HG03442 (cell line): Measurements from ENCODE around the gene IRAK1BP1.
A peak's percentile ranks its signal among the peaks of the same experiment; 100 is the strongest.
"Not testable (repeated sequence)": the region's sequence is repeated elsewhere in the genome, so short reads cannot be mapped to it uniquely, and the experiment has no call there.

Source experiments
- ATAC-seq: cut with Tn5 transposase; IDR thresholded peaks from one replicate; pipeline ENCODE4 v1.9.1; 2021; ENCODE audit warnings: mild to moderate bottlenecking, moderate library complexity; ENCODE audit not compliant: unreplicated experiment

IRAK1BP1 gene

DNA sequence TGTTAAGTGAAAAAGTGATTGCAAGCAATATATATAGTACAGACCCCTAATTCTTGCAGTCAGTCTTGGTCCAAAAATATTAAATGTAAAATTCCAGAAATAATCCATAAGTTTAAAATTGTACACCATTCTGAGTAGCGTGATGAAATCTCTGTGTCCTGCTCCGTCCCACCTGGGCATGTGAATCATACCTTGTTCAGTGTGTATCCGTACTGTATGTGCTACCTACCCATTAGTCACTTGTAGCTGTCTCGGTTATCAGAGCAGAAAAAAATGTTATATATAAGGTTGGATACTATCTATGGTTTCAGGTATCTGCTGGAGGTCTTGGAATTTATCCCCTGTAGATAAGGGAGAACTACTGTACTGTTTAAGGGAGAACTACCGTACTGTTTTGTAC, 16.3 kb downstream of the IRAK1BP1 start:
- ATAC-seq, result no peak

DNA sequence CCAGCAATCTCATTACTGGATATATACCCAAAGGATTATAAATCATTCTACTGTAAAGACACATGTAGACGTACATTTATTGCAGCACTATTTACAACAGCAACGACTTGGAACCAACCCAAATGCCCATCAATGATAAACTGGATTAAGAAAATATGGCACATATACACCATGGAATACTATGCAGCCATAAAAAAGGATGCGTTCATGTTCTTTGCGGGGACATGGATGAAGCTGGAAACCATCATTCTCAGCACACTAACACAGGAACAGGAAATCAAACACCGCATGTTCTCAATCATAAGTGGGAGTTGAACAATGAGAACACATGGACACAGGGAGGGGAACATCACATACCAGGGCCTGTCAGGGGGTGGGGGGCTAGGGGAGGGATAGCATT, 22.6 kb downstream of the IRAK1BP1 start:
- ATAC-seq, result not testable (repeated sequence)

DNA sequence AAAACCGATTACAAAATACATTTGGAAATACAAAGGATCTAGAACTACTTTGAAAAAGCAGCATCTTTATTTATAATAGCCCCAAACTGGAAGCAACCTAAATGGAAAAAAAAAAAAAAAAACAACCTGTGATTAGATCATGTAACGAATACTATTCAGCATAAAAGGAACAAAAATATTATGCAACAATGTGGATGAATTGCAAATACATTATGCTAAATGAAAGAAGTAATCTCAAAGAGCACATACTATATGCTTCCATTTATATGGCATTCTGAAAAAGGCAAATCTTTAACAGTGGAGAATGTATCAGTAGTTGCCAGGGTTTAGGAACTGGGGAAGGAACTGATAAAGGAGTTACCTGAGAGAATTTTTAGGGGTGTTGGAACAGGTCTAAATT, 28.9 kb downstream of the IRAK1BP1 start:
- ATAC-seq, result no peak

DNA sequence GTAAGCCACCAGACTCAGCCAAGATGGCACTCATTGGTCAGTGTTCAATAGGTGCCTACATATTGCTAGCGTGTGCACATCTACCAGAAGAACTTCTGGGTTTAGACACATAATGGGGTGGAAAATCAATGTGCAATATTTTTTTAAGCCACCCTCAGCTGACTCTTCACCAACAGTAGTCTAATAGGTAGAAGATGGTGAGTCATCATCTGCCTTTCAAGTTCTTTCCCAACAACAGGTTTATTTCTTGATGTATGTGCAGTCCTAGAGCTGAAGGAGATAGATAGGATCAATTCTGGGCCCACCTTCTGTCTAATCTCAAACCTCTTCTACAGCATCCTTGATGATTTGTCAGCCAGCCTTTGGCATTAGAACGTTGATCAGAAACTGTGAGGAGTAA, 41.3 kb downstream of the IRAK1BP1 start:
- no peak for ATAC-seq

DNA sequence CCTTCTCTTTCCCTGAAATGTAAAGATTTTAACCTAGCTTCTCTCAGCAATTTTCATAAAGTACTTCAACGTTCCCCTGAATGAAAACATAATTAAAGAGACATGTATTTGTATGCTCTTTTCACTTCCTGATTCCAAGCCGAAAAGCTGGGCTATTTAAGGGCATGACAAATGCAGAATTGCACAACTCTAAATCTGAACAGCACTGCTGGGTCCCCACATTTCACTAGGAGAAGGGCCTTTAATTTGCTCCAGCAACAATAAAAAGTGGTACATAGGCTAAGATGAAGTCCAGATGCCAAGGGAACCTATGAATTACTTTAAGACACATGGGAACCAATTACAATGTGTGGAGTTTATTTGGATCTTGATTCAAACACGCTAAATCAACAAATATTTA, 42.0 kb downstream of the IRAK1BP1 start:
- ATAC-seq, result no peak

DNA sequence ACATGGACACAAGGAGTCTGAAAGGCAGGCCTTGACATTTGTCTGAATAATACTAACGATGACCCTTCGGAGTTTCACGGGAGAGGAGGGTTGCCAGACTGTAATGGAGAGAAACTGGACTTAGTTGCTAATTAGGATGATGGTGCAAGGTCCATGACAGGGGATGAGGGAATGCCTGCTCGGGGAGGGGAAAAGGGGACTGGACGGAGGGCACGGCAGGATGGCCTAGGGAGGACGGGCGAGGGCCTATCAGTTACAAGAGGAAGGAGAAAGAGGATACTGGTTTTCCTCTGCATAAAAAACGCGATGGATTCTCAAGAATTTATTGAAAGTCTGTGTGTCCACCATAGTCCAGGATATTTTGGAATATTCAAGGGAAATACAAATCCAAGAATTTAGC, 42.7 kb downstream of the IRAK1BP1 start:
- ATAC-seq, result no peak

DNA sequence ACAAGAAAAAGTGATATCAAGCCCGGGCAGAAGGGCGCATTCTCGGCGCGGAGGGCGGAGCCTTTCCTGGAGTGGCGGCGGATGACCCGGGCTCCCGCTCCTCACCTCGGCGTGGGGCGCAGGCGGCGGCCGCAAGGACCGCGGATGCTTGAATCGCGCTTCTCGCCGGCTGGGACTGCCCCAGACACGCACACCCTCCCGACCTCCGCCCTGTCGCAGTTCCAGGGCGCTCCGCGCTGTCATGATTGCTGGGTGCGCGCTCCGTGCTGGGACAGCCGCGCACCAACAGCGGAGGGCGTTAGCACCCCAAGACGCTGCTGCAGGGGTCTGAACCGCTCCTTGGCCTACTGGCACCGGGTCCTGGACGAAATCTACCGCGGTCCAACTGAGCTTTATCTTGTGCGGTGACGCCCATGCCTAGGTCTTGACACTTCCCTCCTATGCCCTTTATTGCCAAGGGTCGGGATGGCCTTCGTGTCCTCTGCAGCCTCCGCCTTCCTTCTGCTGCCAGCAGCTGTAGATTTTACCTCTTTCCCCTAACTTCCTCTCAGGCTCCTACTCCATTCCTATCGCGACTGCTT, 43.3 kb downstream of the IRAK1BP1 start:
- peak; percentile 71 for ATAC-seq

DNA sequence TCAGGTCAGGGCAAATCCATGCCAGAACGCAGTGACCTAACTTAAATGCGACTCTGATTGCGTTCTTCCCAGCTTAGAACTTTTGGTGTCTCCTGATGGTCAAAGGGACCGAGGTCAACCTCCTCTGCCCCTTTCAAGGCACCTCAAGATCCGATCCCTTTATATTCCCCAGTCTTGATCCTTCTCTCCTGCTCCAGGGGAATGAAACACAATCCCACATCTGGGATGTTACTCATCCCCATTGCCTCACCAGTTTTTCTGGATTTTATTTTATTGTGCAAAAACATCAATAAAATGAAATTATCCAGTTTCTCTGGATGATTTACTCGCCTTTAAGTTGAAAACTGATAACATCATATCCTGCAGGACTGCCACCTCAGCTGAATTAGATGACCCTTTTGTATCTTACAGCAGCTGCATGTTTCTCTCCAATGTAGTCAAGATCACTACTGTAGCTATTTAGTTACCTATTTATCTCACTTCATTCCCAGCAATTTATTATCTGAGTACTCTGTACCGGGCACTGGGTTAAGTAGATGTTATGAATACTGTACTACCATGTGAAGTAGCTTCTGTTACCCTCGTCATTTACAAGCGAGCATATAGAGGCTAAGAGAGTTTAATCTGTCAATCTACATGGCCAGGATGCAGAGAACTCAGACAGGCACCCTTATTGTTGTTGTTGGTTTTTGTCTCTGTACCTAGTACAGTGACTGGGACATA, 44.0 kb downstream of the IRAK1BP1 start:
- no peak for ATAC-seq

DNA sequence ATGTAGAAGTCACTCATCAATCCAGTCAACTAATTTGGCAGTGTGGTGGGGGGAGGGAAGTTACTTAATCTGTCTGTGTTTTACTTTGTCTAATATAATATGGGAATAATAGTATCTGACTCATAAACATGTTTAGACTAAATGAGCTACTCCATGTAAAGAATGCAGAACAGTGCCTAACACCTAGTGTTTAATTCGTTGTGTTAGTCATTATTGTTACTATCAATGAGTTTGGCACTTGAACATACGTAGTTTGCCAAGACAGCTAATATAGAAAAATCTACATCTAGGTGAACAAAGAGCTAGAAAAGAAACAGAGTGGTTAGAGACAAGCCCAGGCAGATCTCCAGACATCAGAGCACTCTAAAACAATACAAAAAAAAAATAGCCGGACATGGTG, 49.1 kb downstream of the IRAK1BP1 start:
- no peak for ATAC-seq

DNA sequence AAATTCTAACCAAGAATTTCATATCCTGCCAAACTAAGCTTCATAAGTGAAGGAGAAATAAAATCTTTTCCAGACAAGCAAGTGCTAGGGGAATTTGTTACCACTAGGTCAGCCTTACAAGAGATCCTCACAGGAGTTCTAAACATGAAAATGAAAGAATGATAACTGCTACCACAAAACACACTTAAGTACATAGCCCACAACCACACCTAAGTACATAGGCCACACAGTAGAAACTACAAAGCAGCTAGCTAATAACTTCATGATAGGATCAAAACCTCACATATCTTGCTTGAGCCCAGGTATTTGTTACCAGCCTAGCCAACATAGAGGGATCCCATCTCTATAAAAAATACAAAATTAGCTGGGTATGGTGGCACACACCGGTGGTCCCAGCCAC, 50.4 kb downstream of the IRAK1BP1 start:
- ATAC-seq, result no peak

DNA sequence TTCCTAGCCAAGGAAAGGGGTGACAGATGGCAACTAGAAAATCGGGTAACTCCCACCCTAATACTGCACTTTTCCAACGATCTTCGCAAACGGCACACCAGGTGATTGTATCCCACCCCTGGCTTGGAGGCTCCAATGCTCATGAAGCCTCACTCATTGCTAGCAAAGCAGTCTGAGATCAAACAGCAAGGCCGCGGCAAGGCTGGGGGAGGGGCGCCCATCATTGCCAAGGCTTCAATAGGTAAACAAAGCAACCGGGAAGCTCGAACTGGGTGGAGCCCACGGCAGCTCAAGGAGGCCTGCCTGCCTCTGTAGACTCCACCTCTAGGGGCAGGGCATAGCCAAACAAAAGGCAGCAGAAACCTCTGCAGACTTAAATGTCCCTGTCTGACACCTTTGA, 53.8 kb downstream of the IRAK1BP1 start:
- ATAC-seq, result not testable (repeated sequence)

DNA sequence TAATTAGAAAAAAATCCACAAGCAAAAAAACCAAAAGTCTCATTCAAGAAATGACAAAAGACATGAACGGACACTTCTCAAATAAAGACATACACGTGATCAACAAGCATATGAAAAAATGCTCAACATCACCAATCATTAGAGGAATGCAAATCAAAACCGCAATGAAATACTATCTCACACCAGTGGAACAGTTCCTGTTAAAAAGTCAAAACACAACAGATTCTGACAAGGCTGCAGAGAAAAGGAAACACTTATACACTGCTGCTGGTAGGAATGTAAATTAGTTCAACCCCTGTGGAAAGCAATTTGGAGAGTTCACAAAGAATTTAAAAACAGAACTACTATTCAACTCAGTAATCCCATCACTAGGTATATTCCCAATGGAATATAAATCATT, 58.0 kb downstream of the IRAK1BP1 start:
- no peak for ATAC-seq

DNA sequence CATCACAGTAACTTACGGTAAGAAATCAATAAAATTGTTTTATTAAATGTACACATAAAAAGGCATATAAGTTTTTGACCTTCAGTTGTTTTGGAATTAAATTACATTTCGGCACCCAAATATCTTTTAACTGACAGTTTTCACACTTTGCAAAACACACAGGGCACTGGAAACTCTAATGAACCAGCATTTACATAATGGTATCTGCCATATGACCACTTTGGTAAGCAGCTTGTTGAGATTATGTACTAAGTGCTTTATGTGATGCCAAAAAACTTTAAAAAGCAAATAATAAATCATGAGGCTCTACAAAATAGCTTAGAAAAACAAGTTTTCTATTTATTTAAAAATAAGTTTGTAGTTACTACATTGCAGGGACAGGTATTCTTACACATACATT, 68.2 kb downstream of the IRAK1BP1 start:
- ATAC-seq, result no peak

DNA sequence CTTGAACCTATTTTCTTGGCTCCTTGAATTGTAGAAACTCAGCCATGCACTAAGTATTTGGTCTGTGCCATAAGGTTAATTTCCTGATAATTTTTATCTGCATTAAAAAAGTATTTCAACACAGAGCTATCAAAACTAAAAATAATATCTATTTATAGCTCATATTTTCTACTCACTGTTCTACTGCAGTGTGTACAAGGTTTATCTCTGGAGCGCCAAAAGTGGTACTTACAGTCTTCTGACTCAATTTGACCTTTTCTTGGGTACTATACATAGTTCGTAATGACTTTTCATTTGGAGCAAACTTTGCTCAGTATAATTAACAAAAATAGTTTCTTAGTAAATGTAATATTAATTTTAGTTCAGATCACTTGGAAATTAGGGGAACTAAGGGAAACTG, 69.2 kb downstream of the IRAK1BP1 start:
- ATAC-seq, result no peak

DNA sequence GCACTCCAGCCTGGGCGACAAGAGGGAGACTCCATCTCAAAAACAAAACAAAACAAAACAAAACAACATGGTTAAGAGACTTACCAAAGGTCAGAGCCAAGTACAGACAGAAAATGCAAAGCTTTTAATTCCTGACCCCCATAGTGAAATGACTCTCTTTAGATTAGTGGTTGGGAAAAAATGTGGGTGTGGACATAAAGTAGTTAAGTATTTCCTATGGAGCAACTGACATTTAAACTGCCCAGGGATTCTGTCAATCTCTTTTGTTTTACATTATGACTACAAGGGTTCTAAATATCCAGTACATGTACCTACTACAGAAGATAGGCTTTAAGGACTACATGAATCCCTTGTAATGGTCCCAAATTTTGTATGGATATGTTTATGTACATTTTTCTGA, 75.1 kb downstream of the IRAK1BP1 start:
- no peak for ATAC-seq

DNA sequence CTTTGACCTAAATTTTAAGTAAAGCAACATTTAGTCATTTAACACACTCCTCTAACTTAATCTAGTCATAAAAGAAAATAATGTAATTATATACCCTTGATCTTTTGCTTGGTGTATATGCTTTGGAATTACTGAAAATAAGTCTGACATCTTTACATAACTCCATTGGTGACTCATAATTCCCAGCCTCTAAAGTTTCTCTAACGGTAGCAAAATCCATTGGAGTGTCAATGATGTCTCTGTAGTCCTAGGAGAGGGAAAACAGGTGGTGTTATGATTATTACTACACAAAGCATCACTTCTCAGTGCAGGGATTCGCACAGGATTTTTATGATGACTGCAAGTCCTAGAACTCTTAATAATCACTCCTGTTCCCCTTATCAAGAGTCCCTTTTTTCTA, 80.2 kb downstream of the IRAK1BP1 start:
- ATAC-seq, result no peak

DNA sequence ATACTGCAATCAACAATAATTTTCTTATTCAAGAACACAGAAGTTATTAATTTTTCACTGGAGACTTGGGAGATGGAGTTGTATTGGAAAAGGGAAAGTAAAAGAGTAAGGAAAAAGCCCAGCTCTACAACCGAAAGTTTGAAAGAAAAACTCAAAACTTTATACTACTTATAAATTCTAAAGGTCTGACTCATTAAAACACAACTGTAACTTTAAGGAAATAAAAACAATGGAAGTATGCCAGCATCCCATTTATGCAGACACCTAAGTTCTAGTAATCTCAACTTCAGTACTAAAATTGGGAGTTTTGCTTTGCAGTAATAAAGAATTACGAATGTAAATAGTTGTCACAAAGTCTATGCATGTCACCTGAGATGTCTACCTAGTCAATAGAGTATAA, 80.6 kb downstream of the IRAK1BP1 start:
- no peak for ATAC-seq

DNA sequence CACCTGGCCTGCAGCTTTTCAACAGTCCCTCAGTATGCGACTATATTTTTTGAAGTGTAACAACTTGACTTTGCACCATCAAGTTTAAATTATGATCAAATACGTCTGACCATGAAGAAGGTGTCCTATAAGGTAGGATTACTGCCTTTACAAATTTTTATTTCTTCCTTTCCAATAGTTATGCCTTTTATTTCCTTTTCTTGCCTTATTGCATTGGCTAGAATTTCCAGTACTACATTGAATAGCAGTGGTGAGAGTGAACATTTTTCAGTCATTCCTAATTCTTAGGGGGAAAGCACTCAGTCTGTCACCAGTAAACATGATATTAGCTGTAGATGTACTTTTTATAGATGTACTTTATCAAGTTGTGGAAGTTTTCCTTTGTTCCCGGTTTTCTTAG, 81.4 kb downstream of the IRAK1BP1 start:
- no peak for ATAC-seq

DNA sequence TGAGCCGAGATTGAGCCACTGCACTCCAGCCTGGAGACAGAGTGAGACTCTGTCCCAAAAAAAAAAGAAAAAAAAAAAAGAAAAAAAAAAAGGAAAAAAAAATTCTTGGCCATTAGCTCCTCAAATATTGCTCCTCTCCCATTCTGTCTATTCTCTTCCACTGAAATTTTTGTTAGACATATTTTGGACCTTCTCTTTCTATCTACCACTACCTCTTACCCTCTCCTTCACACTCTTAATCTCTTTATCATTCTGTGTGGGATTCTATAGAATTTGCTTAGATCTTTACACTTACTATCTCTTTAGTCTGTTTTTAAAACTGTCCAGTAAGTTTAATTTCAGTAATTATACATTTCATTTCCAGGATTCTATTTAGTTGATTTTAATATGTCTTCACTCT, 85.0 kb downstream of the IRAK1BP1 start:
- ATAC-seq, result no peak
